Neural cell (in vitro differentiated cells): ENCODE data around the gene SIRPG. TPM values are rescaled to one million over a fixed set of nuclear protein-coding genes. Genes with fewer than 3 reads are reported as not detected.

ENCODE experiments used
- H2AFZ ChIP-seq: fragments of 200-600, 300-800 bp; sonication (generic), shearing (Covaris generic); 2 replicates; pipeline ENCODE4 v1.6.0; 2014; ENCODE audit warnings: low read depth, mild to moderate bottlenecking, antibody characterized with exemption, low read length, moderate library complexity
- H3F3A ChIP-seq: fragments of 200-600 bp; shearing (Covaris generic); 2 replicates; pipeline ENCODE4 v1.6.1; 2016; ENCODE audit warnings: mild to moderate bottlenecking, moderate library complexity, mixed read lengths, antibody characterized with exemption, low read length; ENCODE audit not compliant: insufficient read depth, poor library complexity, severe bottlenecking
- H3K27ac ChIP-seq: fragments of 200-600, 300-800 bp; sonication (generic), shearing (Covaris generic); 2 replicates; pipeline ENCODE4 v1.5.1; 2014; ENCODE audit warnings: mild to moderate bottlenecking, low read length, moderate library complexity
- H3K27me3 ChIP-seq: fragments of 300-800, 200-600 bp; sonication (generic), shearing (Covaris generic); 2 replicates; pipeline ENCODE4 v1.6.0; 2014; ENCODE audit warnings: mild to moderate bottlenecking, low read depth, low read length, moderate library complexity; ENCODE audit not compliant: insufficient read depth
- H3K36me3 ChIP-seq: fragments of 300-800, 200-600 bp; sonication (generic), shearing (Covaris generic); 2 replicates; pipeline ENCODE4 v1.5.1; 2014; ENCODE audit warnings: mild to moderate bottlenecking, antibody characterized with exemption, low read length, moderate library complexity; ENCODE audit not compliant: insufficient read depth
- H3K4me2 ChIP-seq: fragments of 300-800, 200-600 bp; sonication (generic), shearing (Covaris generic); 2 replicates; pipeline ENCODE4 v1.6.0; 2014; ENCODE audit warnings: mild to moderate bottlenecking, low read length
- H3K4me3 ChIP-seq: fragments of 300-800, 200-600 bp; sonication (generic), shearing (Covaris generic); 2 replicates; pipeline ENCODE4 v1.5.1; 2014; ENCODE audit warnings: mild to moderate bottlenecking, low read length, moderate library complexity
- H3K79me2 ChIP-seq: fragments of 200-600 bp; shearing (Covaris generic); replicated peaks from 2 replicates; pipeline ENCODE4 v1.6.0; 2014; ENCODE audit warnings: mild to moderate bottlenecking, low read length, moderate library complexity; ENCODE audit not compliant: insufficient read depth
- H3K9ac ChIP-seq: fragments of 300-800, 200-600 bp; sonication (generic), shearing (Covaris generic); 2 replicates; pipeline ENCODE4 v1.6.1; 2016; ENCODE audit warnings: mild to moderate bottlenecking, low read length, mixed read lengths
- H3K9me2 ChIP-seq: fragments of 200-600 bp; shearing (Covaris generic); 2 replicates; pipeline ENCODE4 v1.6.1; 2016; ENCODE audit warnings: mild to moderate bottlenecking, low read length, mixed read lengths; ENCODE audit not compliant: insufficient read depth
- H3K9me3 ChIP-seq: fragments of 200-600, 300-800 bp; sonication (generic), shearing (Covaris generic); 2 replicates; pipeline ENCODE4 v1.6.1; 2016; ENCODE audit warnings: mild to moderate bottlenecking, mixed run types, low read length, moderate library complexity, mixed read lengths
- H4K20me1 ChIP-seq: fragments of 200-600 bp; shearing (Covaris generic); 2 replicates; pipeline ENCODE4 v1.6.1; 2016; ENCODE audit warnings: mild to moderate bottlenecking, mixed run types; ENCODE audit not compliant: insufficient read depth
- CTCF ChIP-seq: fragments of 450-650 bp; IDR thresholded peaks from 2 replicates; pipeline ENCODE4 v1.5.1; 2014; ENCODE audit warnings: antibody characterized with exemption, mild to moderate bottlenecking, moderate library complexity; ENCODE audit not compliant: poor library complexity, severe bottlenecking
- EP300 ChIP-seq: fragments of 450-650 bp; conservative IDR thresholded peaks from 2 replicates; pipeline ENCODE4 v1.6.1; 2014; ENCODE audit warnings: antibody characterized with exemption, mild to moderate bottlenecking, moderate library complexity; ENCODE audit not compliant: poor library complexity, severe bottlenecking
- EZH2 ChIP-seq: fragments of 200-600, 300-800 bp; shearing (Covaris generic), sonication (generic); IDR thresholded peaks from 2 replicates; pipeline ENCODE4 v1.6.1; 2014; ENCODE audit warnings: antibody characterized with exemption, low read length, borderline replicate concordance, mild to moderate bottlenecking; ENCODE audit not compliant: insufficient read depth, poor library complexity, severe bottlenecking
- MXI1 ChIP-seq: fragments of 450-650 bp; conservative IDR thresholded peaks from 2 replicates; pipeline ENCODE4 v1.6.1; 2014; ENCODE audit warnings: antibody characterized with exemption, mild to moderate bottlenecking; ENCODE audit not compliant: poor library complexity, severe bottlenecking
- POLR2AphosphoS5 ChIP-seq: IDR thresholded peaks from 2 replicates; pipeline ENCODE4 v1.6.1; 2012
- RAD21 ChIP-seq: fragments of 450-650 bp; conservative IDR thresholded peaks from 2 replicates; pipeline ENCODE4 v1.6.1; 2014; ENCODE audit warnings: antibody characterized with exemption, mild to moderate bottlenecking, moderate library complexity
- REST ChIP-seq: IDR thresholded peaks from 2 replicates; pipeline ENCODE4 v1.6.1; 2012; ENCODE audit warnings: borderline replicate concordance
- SMC3 ChIP-seq: fragments of 450-650 bp; conservative IDR thresholded peaks from 2 replicates; pipeline ENCODE4 v1.6.1; 2014; ENCODE audit warnings: antibody characterized with exemption, mild to moderate bottlenecking, moderate library complexity; ENCODE audit not compliant: poor library complexity
- TAF1 ChIP-seq: IDR thresholded peaks from 2 replicates; pipeline ENCODE4 v1.6.1; 2012; ENCODE audit warnings: low read depth
- polyA plus RNA-seq: library from polyadenylated mRNA; depleted of rRNA; stranded (reverse); fragments of >200 nt; gene quantifications from 2 replicates; pipeline ENCODE4 v1.2.3, GENCODE V29; 2014

The SIRPG gene
- polyA plus RNA-seq, 1 donor from 2014 or later = not detected

GRCh38 chr20:1629321-1629720, 28.3 kb downstream of the SIRPG start:
- H3K79me2 ChIP-seq = no peaks in the 10 kb centered on the region
- H4K20me1 ChIP-seq = no peaks in the 10 kb centered on the region
- H3F3A ChIP-seq = no peaks in the 10 kb centered on the region
- no peaks in the 10 kb centered on the region for H3K9me3 ChIP-seq
- H3K27me3 ChIP-seq = no peaks in the 10 kb centered on the region
- H3K4me3 ChIP-seq = no peak overlapping the region
- no peak overlapping the region for H3K9ac ChIP-seq
- H3K36me3 ChIP-seq = no peaks in the 10 kb centered on the region
- no peak overlapping the region for H3K4me2 ChIP-seq
- H3K9me2 ChIP-seq = no peaks in the 10 kb centered on the region
- no peak overlapping the region for H2AFZ ChIP-seq
- no peak for TF ChIP-seq EZH2
- H3K27ac ChIP-seq = no peak overlapping the region

- Histone ChIP-seq H3K4me3 (no peak overlapping the region), H3K9me2 (no peaks in the 10 kb centered on the region), H4K20me1 (no peaks in the 10 kb centered on the region), H3K9me3 (no peaks in the 10 kb centered on the region), H2AFZ (no peak overlapping the region), H3F3A (no peaks in the 10 kb centered on the region), H3K4me2 (no peak overlapping the region), H3K9ac (no peak overlapping the region), H3K36me3 (no peaks in the 10 kb centered on the region), H3K27me3 (no peaks in the 10 kb centered on the region), H3K79me2 (no peaks in the 10 kb centered on the region), H3K27ac (no peak overlapping the region)
- no peak for TF ChIP-seq TAF1
- TF ChIP-seq EP300 = no peak
- TF ChIP-seq CTCF = no peak
- no peak for TF ChIP-seq RAD21
- no peak for TF ChIP-seq MXI1
- no peak for TF ChIP-seq POLR2AphosphoS5
- no peak for TF ChIP-seq REST
- no peak for TF ChIP-seq EZH2
- no peak for TF ChIP-seq SMC3
Measured at GRCh38 chr20:1628621-1629020, 29.0 kb downstream of the SIRPG start.

- H3K9me3 ChIP-seq = no peaks in the 10 kb centered on the region
- no peak overlapping the region for H3K27ac ChIP-seq
- H3K9me2 ChIP-seq = no peaks in the 10 kb centered on the region
- no peak for TF ChIP-seq POLR2AphosphoS5
- no peak for TF ChIP-seq EZH2
- no peak for TF ChIP-seq SMC3
- TF ChIP-seq TAF1 = no peak
- TF ChIP-seq REST = no peak
- no peak for TF ChIP-seq RAD21
- TF ChIP-seq CTCF = no peak
- no peak for TF ChIP-seq MXI1
- no peak for TF ChIP-seq EP300
- no peaks in the 10 kb centered on the region for H3K79me2 ChIP-seq
- no peaks in the 10 kb centered on the region for H3F3A ChIP-seq
- no peaks in the 10 kb centered on the region for H3K27me3 ChIP-seq
- no peak overlapping the region for H3K4me2 ChIP-seq
- no peak overlapping the region for H2AFZ ChIP-seq
- no peak overlapping the region for H3K4me3 ChIP-seq
- no peaks in the 10 kb centered on the region for H4K20me1 ChIP-seq
- H3K9ac ChIP-seq = no peak overlapping the region
- no peaks in the 10 kb centered on the region for H3K36me3 ChIP-seq
Measured at GRCh38 chr20:1627200-1627550, 30.4 kb downstream of the SIRPG start.
